Measurements from ENCODE around the gene AOPEP.

DNA sequence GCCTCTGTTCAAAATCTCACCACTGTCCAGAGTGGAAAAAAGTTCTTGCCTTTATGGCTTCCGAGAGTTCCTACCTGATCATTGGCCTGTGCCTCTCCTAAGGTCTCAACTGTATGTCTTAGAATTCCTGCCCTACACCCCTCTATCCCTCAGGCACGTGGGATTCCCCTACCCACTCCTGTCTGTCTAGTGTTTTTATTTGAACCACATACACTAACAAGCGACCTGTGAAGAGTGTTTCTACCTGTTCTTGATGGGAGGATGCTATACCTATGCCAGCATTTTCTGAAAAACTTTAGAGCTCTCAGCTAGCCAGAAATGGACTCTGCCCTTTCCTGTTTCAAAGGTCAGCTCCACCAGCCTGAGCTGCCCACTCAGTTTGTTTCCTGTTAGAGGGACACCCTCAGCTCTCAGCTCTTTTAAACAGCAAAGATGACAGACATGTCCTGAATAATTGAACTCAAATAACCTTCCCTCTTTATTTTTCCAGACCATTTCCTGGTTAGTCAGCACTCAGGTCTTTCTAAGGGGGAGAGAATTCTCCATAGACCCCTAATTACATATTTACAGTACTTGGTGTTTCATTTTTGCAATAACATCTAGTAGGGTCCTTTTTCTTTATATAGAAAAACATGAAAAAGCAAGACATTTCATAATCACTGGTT is 214.8 kb downstream of the AOPEP start:
- TF ChIP-seq POLR2AphosphoS5 (IDR thresholded peaks at IDR 0.05; ENCODE audit: low read depth, low read length), result no peak
- TF ChIP-seq, protein P1, sequence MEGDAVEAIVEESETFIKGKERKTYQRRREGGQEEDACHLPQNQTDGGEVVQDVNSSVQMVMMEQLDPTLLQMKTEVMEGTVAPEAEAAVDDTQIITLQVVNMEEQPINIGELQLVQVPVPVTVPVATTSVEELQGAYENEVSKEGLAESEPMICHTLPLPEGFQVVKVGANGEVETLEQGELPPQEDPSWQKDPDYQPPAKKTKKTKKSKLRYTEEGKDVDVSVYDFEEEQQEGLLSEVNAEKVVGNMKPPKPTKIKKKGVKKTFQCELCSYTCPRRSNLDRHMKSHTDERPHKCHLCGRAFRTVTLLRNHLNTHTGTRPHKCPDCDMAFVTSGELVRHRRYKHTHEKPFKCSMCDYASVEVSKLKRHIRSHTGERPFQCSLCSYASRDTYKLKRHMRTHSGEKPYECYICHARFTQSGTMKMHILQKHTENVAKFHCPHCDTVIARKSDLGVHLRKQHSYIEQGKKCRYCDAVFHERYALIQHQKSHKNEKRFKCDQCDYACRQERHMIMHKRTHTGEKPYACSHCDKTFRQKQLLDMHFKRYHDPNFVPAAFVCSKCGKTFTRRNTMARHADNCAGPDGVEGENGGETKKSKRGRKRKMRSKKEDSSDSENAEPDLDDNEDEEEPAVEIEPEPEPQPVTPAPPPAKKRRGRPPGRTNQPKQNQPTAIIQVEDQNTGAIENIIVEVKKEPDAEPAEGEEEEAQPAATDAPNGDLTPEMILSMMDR (IDR thresholded peaks at IDR 0.05), result no peak
- TF ChIP-seq, protein P2, sequence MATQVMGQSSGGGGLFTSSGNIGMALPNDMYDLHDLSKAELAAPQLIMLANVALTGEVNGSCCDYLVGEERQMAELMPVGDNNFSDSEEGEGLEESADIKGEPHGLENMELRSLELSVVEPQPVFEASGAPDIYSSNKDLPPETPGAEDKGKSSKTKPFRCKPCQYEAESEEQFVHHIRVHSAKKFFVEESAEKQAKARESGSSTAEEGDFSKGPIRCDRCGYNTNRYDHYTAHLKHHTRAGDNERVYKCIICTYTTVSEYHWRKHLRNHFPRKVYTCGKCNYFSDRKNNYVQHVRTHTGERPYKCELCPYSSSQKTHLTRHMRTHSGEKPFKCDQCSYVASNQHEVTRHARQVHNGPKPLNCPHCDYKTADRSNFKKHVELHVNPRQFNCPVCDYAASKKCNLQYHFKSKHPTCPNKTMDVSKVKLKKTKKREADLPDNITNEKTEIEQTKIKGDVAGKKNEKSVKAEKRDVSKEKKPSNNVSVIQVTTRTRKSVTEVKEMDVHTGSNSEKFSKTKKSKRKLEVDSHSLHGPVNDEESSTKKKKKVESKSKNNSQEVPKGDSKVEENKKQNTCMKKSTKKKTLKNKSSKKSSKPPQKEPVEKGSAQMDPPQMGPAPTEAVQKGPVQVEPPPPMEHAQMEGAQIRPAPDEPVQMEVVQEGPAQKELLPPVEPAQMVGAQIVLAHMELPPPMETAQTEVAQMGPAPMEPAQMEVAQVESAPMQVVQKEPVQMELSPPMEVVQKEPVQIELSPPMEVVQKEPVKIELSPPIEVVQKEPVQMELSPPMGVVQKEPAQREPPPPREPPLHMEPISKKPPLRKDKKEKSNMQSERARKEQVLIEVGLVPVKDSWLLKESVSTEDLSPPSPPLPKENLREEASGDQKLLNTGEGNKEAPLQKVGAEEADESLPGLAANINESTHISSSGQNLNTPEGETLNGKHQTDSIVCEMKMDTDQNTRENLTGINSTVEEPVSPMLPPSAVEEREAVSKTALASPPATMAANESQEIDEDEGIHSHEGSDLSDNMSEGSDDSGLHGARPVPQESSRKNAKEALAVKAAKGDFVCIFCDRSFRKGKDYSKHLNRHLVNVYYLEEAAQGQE (IDR thresholded peaks at IDR 0.05; ENCODE audit: insufficient read depth in 1 of 2, low read depth in 2 of 2, low read length in 1 of 2), result no peak

Data from Panc1 (cell line).